ENCODE measurements around the gene HPSE.

The HPSE gene

DNA sequence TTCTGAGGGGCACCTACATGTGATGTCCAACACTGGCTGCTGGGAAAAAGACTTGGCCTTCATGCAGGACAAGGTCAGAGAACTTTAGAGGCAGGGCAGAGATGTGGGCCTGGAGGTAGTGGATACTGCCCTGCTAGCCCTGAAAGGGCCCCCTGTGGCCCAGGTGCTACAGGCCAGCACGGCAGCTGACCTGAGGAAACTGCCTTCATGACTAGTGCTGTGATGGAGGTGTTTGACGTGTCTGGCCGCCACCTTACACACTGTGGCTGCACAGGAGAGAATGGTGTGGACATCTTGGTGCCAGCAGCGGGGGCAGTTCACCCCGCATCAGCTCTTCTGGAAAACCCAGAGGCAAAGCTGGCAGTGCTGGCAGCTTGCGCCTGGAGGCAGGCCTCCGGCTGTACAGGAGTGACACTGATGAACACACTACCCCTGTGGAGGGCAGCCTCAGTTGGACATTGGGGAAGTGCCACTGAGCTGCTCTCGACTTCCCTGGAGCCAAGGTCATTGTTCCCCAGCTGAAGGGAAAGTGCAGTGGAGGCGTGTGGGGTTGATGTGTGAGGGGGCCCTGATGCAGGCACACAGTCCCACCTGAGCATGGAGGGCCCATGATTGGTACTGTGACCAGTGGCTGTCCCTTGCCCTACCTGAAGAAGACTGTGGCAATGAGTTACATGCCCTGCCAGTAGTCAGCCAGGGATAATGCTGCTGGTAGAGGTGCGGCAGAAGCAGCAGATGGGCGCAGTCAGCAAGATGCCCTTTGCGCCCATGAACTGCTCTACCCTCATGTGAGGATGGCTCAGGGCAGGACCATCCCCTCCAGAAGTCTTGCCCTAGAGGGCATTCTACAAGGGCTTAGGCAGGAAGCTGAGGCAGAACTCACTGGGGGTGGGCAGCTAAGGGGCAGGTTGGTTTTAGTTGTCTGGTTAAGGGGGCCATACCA lies 87.0 kb downstream of the HPSE start:
- H3K36me3 Mint-ChIP-seq (ENCODE audit: low read depth): peaks cover 8% of the 10 kb centered on the region
- DNase-seq: no peak
- H3K27ac Mint-ChIP-seq: no peak overlapping the region
- peaks cover 25% of the 10 kb centered on the region for H3K9me3 Mint-ChIP-seq
- H3K4me1 Mint-ChIP-seq: no peaks in the 10 kb centered on the region
- TF ChIP-seq CTCF (IDR thresholded peaks at IDR 0.05): no peak
- H3K27me3 Mint-ChIP-seq (ENCODE audit: low read depth, poor library complexity): peaks cover 6% of the 10 kb centered on the region
- no peak overlapping the region for H3K4me3 Mint-ChIP-seq

Data from nephron progenitor cell (in vitro differentiated cells).